ENCODE measurements around the gene CENPP. TPM values are rescaled to one million over a fixed set of nuclear protein-coding genes. Genes with fewer than 3 reads are reported as not detected.

Gene CENPP
- total and polyA plus RNA-seq, 3 experiments from 2014 or later, result 2.5 to 20.9 (median 19.5) TPM

- no peak overlapping the region for H3K27ac ChIP-seq (ENCODE audit: low read depth, low read length)
- ChIA-PET CTCF (no interaction called here), POLR2A (no interaction called here)
- Mint-ChIP-seq H3K4me1 (no peaks in the 10 kb centered on the region), H3K9me3 (peaks cover 0 to 21% (median 15%) of the 10 kb centered on the region in 5 donors), H3K36me3 (peaks cover 1 to 30% (median 11%) of the 10 kb centered on the region in 3 donors), H3K4me3 (no peak overlapping the region), H3K27ac (no peak overlapping the region), H3K27me3 (peaks cover 0 to 2% of the 10 kb centered on the region in 2 donors)
- no peak overlapping the region for H3K4me3 ChIP-seq (ENCODE audit: low read length)
- peaks cover 4% of the 10 kb centered on the region for H3K9me3 ChIP-seq (ENCODE audit: low read length)
- no peaks in the 10 kb centered on the region for H3K27me3 ChIP-seq (ENCODE audit: insufficient read depth, low read length, poor library complexity, severe bottlenecking)
- no peak for DNase-seq
- H3K36me3 ChIP-seq (ENCODE audit: insufficient read depth, low read length), result no peaks in the 10 kb centered on the region
- no peaks in the 10 kb centered on the region for H3K4me1 ChIP-seq (ENCODE audit: insufficient read depth, low read length)
Observed at GRCh38 chr9:92607088-92607487, 281.3 kb downstream of the CENPP start.

- H3K36me3 Mint-ChIP-seq, result peaks cover 4 to 26% (median 17%) of the 10 kb centered on the region in 3 donors
- peaks cover 2% of the 10 kb centered on the region for H3K36me3 ChIP-seq (ENCODE audit: insufficient read depth, low read length)
- no peak overlapping the region for H3K4me3 ChIP-seq (ENCODE audit: low read length)
- POLR2A ChIA-PET, result no interaction called here
- H3K27ac Mint-ChIP-seq, result peak overlapping the region in 1 of 8 donors; percentile 6
- H3K27ac ChIP-seq (ENCODE audit: low read depth, low read length), result no peak overlapping the region
- H3K4me1 ChIP-seq (ENCODE audit: insufficient read depth, low read length), result no peaks in the 10 kb centered on the region
- H3K27me3 Mint-ChIP-seq, result no peaks in the 10 kb centered on the region
- no peaks in the 10 kb centered on the region for H3K4me1 Mint-ChIP-seq
- peaks cover 4% of the 10 kb centered on the region for H3K9me3 ChIP-seq (ENCODE audit: low read length)
- peaks cover 0 to 18% (median 12%) of the 10 kb centered on the region in 5 donors for H3K9me3 Mint-ChIP-seq
- H3K4me3 Mint-ChIP-seq, result no peak overlapping the region
- no peaks in the 10 kb centered on the region for H3K27me3 ChIP-seq (ENCODE audit: insufficient read depth, low read length, poor library complexity, severe bottlenecking)
- CTCF ChIA-PET, result no interaction called here
- no peak for DNase-seq
Observed at GRCh38 chr9:92607773-92608172, 282.0 kb downstream of the CENPP start.

GRCh38 chr9:92608241-92608908 lies 282.6 kb downstream of the CENPP start:
- Histone ChIP-seq H3K4me1 (ENCODE audit: insufficient read depth, low read length) (no peaks in the 10 kb centered on the region), H3K4me3 (ENCODE audit: low read length) (no peak overlapping the region), H3K27ac (ENCODE audit: low read depth, low read length) (no peak overlapping the region), H3K36me3 (ENCODE audit: insufficient read depth, low read length) (peaks cover 6% of the 10 kb centered on the region), H3K27me3 (ENCODE audit: insufficient read depth, low read length, poor library complexity, severe bottlenecking) (no peaks in the 10 kb centered on the region), H3K9me3 (ENCODE audit: low read length) (peaks cover 4% of the 10 kb centered on the region)
- H3K9me3 Mint-ChIP-seq, result peaks cover 0 to 16% (median 11%) of the 10 kb centered on the region in 5 donors
- no peak overlapping the region for H3K4me3 Mint-ChIP-seq
- H3K36me3 Mint-ChIP-seq, result peaks cover 4 to 22% (median 21%) of the 10 kb centered on the region in 3 donors
- H3K4me1 Mint-ChIP-seq, result no peaks in the 10 kb centered on the region
- no peak for DNase-seq
- no peaks in the 10 kb centered on the region for H3K27me3 Mint-ChIP-seq
- H3K27ac Mint-ChIP-seq, result no peak overlapping the region
- ChIA-PET POLR2A (no interaction called here), CTCF (no interaction called here)

GRCh38 chr9:92608909-92609445 lies 283.2 kb downstream of the CENPP start:
- peaks cover 3% of the 10 kb centered on the region for H3K9me3 ChIP-seq (ENCODE audit: low read length)
- no peak for DNase-seq
- H3K4me3 ChIP-seq (ENCODE audit: low read length), result no peak overlapping the region
- no peaks in the 10 kb centered on the region for H3K27me3 ChIP-seq (ENCODE audit: insufficient read depth, low read length, poor library complexity, severe bottlenecking)
- H3K36me3 ChIP-seq (ENCODE audit: insufficient read depth, low read length), result peaks cover 6% of the 10 kb centered on the region
- Mint-ChIP-seq H3K36me3 (peaks cover 4 to 27% (median 16%) of the 10 kb centered on the region in 3 donors), H3K27ac (peak overlapping the region in 1 of 8 donors; percentile 83), H3K4me3 (no peak overlapping the region), H3K9me3 (peaks cover 0 to 11% (median 8%) of the 10 kb centered on the region in 5 donors), H3K4me1 (no peaks in the 10 kb centered on the region), H3K27me3 (no peaks in the 10 kb centered on the region)
- ChIA-PET CTCF (no interaction called here), POLR2A (no interaction called here)
- no peak overlapping the region for H3K27ac ChIP-seq (ENCODE audit: low read depth, low read length)
- no peaks in the 10 kb centered on the region for H3K4me1 ChIP-seq (ENCODE audit: insufficient read depth, low read length)

GRCh38 chr9:92610470-92611420 lies 285.0 kb downstream of the CENPP start:
- POLR2A ChIA-PET, result no interaction called here
- H3K27ac ChIP-seq (ENCODE audit: low read depth, low read length), result no peak overlapping the region
- peaks cover 13% of the 10 kb centered on the region for H3K36me3 ChIP-seq (ENCODE audit: insufficient read depth, low read length)

GRCh38 chr9:92611621-92612285 lies 286.0 kb downstream of the CENPP start:
- ChIA-PET CTCF (no interaction called here), POLR2A (no interaction called here)
- H3K27me3 Mint-ChIP-seq, result no peaks in the 10 kb centered on the region
- no peaks in the 10 kb centered on the region for H3K9me3 ChIP-seq (ENCODE audit: low read length)
- H3K4me1 Mint-ChIP-seq, result no peaks in the 10 kb centered on the region
- H3K4me1 ChIP-seq (ENCODE audit: insufficient read depth, low read length), result no peaks in the 10 kb centered on the region
- H3K4me3 Mint-ChIP-seq, result no peak overlapping the region
- peaks cover 13% of the 10 kb centered on the region for H3K36me3 ChIP-seq (ENCODE audit: insufficient read depth, low read length)
- H3K9me3 Mint-ChIP-seq, result no peaks in the 10 kb centered on the region
- no peak for DNase-seq
- H3K4me3 ChIP-seq (ENCODE audit: low read length), result no peak overlapping the region
- no peaks in the 10 kb centered on the region for H3K27me3 ChIP-seq (ENCODE audit: insufficient read depth, low read length, poor library complexity, severe bottlenecking)
- peaks cover 18 to 54% (median 19%) of the 10 kb centered on the region in 3 donors for H3K36me3 Mint-ChIP-seq
- peak overlapping the region in 3 of 8 donors; percentile 14 to 61 (median 26) for H3K27ac Mint-ChIP-seq
- no peak overlapping the region for H3K27ac ChIP-seq (ENCODE audit: low read depth, low read length)

More at GRCh38 chr9:92610470-92611420, 285.0 kb downstream of the CENPP start:
- Mint-ChIP-seq H3K27me3 (no peaks in the 10 kb centered on the region), H3K4me1 (no peaks in the 10 kb centered on the region), H3K9me3 (peaks cover 0 to 2% (median 0%) of the 10 kb centered on the region in 5 donors), H3K4me3 (no peak overlapping the region), H3K36me3 (peaks cover 10 to 44% (median 11%) of the 10 kb centered on the region in 3 donors), H3K27ac (no peak overlapping the region)
- H3K9me3 ChIP-seq (ENCODE audit: low read length), result no peaks in the 10 kb centered on the region
- no peaks in the 10 kb centered on the region for H3K27me3 ChIP-seq (ENCODE audit: insufficient read depth, low read length, poor library complexity, severe bottlenecking)
- H3K4me1 ChIP-seq (ENCODE audit: insufficient read depth, low read length), result no peaks in the 10 kb centered on the region
- CTCF ChIA-PET, result no interaction called here
- no peak overlapping the region for H3K4me3 ChIP-seq (ENCODE audit: low read length)
- no peak for DNase-seq

- no peaks in the 10 kb centered on the region for H3K4me1 ChIP-seq (ENCODE audit: insufficient read depth, low read length)
- H3K4me3 ChIP-seq (ENCODE audit: low read length), result no peak overlapping the region
- ChIA-PET CTCF (no interaction called here), POLR2A (no interaction called here)
- no peaks in the 10 kb centered on the region for H3K27me3 Mint-ChIP-seq
- no peak for DNase-seq
- peak overlapping the region in 1 of 8 donors; percentile 1 for H3K27ac Mint-ChIP-seq
- H3K9me3 Mint-ChIP-seq, result no peaks in the 10 kb centered on the region
- no peak overlapping the region for H3K27ac ChIP-seq (ENCODE audit: low read depth, low read length)
- no peaks in the 10 kb centered on the region for H3K9me3 ChIP-seq (ENCODE audit: low read length)
- no peaks in the 10 kb centered on the region for H3K4me1 Mint-ChIP-seq
- H3K36me3 ChIP-seq (ENCODE audit: insufficient read depth, low read length), result peaks cover 13% of the 10 kb centered on the region
- no peaks in the 10 kb centered on the region for H3K27me3 ChIP-seq (ENCODE audit: insufficient read depth, low read length, poor library complexity, severe bottlenecking)
- H3K36me3 Mint-ChIP-seq, result peaks cover 18 to 60% (median 21%) of the 10 kb centered on the region in 3 donors
- no peak overlapping the region for H3K4me3 Mint-ChIP-seq
Observed at GRCh38 chr9:92612292-92612691, 286.5 kb downstream of the CENPP start.
